NCI-H69 (cell line): Measurements from ENCODE around the gene TMEM147.
A peak's percentile ranks its signal among the peaks of the same experiment; 100 is the strongest.

Source experiments
- DNase-seq: peaks from one replicate; lab custom pipeline; 2025; lab: John Stamatoyannopoulos, UW

Gene TMEM147

GRCh38 chr19:35519291-35519690 is 26.1 kb upstream of the TMEM147 start:
- no peak for DNase-seq

DNA sequence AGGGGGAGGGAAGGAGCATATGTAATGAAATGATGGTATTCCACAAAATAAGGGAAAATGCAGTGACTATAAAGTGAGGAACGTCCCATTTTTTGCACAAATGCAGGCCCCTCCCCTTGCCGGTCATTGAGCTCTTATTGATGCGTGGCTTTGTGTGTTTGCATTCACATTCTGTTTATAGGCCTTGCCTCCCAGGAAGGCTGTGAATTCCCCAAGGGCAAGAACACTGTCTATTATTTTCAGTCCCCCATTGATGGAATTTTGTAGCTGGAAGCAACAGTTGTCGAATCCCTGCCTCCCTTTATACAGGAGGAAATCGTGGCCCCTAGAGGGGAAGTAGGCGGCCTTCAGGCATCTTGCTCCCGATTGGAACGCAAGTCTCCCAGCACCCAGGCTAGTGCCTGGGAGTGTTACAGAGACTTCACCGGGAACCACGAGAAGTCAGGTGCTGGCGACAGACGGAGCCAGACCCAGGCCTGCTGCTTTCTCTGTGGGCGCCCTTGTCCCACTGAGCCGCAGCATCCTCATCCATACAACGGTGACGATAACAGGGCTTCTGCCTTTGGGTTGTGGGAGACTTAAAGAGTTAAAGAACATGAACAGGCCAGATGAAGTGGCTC is 24.2 kb upstream of the TMEM147 start:
- DNase-seq: no peak

GRCh38 chr19:35522745-35523327 is 22.6 kb upstream of the TMEM147 start:
- peak; percentile 45 for DNase-seq

GRCh38 chr19:35524181-35524837 is 21.1 kb upstream of the TMEM147 start:
- DNase-seq: no peak

GRCh38 chr19:35525873-35526272 is 19.6 kb upstream of the TMEM147 start:
- no peak for DNase-seq

DNA sequence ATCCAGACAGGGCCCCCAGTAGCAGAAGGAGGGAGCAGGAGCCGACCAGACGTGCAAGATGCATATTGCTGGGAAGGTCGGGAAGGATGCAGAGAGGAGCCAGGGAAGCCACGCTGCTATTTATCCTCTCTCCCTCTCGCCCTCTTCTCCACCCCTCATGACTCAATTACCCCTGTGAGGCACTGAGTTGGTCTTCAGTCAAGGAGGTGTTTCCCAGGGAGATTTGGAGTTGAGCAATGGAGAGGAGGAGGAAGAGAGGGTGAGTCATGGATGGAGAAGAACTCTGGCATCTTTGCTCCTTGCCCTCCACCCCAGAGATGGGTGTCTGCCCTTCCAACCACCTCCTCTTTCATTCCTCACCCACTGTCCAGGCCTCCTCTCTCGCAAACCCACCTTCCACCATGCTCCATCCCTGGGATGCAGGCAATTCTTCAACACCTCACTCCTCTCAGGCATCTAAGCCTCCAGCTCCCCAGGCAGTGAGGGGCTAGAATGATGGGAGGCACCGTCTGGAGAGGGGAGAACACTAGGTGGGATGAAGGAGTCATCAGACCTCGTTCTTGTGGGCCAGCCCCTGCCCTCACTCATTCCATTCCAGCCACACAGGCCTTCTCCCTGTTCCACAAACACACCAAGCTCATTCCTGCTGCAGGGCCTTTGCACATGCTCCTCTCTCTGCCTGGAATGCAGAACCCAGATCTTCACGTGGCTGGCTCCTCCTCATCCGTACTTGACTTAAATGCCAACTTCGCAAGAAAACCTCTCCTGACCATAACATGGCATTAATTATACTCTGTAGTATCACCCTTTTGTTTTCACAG is 17.0 kb upstream of the TMEM147 start, which contains the start of gene SBSN:
TSS of gene SBSN (minus strand) at position 94 of the 821 bp plus-strand sequence. CDS start at position 64, 30 bp downstream.
- no peak for DNase-seq

GRCh38 chr19:35529241-35530218 is 15.9 kb upstream of the TMEM147 start:
- DNase-seq: peak; percentile 41

GRCh38 chr19:35531291-35531690 is 14.1 kb upstream of the TMEM147 start:
- DNase-seq: peak; percentile 87

DNA sequence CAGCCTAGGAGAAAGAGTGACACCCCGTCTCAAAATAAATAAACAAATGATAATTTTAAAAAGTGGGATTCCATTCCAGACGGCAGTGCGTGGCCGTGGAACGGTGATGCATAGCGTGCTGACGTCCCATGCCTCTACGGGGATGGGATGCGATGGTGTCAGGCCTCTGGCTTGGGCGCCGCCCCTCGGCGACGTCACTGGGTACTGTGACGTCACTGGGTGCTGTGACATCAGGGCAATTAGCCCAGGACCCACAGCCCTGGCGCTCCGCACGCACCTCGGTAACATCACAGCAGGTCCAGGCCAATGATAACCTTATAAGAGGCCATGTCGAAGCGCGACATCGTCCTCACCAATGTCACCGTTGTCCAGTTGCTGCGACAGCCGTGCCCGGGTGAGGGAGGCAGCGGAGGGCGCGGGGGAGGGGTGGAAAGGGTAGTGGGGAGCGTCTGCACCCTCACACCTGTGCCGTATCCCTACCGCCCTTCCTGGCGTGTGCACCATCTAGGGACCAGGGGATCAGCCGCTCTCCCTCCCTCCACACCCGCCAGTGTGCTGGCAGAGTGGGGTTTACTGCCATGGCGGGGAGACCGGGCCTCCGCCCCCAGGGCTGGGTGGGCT is 12.1 kb upstream of the TMEM147 start, which contains the start of gene GAPDHS:
TSS of gene GAPDHS (plus strand) at position 256 of the 621 bp plus-strand sequence. CDS start at position 328, 72 bp downstream.
- DNase-seq: no peak

GRCh38 chr19:35533822-35534392 is 11.5 kb upstream of the TMEM147 start:
- DNase-seq: no peak

- no peak for DNase-seq
Measured at GRCh38 chr19:35534803-35535480, 10.5 kb upstream of the TMEM147 start.

GRCh38 chr19:35539314-35539713 is 6.1 kb upstream of the TMEM147 start:
- no peak for DNase-seq

DNA sequence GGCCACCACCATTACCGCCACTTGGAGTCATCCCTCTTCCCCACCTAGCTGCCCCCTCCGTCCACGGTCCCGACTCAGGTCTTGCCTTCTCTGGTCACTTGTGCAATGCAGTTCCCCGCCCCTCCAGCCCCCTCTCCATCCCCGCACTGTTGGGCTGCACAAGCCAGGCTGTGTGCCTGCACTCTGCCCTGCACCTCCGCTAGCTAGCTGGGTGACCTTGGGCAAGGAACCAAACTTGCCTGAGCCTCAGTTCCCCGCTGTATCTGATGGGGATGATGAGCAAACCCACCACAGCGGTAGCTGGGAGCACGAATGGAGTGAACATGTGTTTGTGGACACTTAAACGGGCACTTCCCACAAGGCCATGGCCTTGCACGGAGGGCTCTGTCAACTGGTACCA is 5.6 kb upstream of the TMEM147 start:
- no peak for DNase-seq

DNA sequence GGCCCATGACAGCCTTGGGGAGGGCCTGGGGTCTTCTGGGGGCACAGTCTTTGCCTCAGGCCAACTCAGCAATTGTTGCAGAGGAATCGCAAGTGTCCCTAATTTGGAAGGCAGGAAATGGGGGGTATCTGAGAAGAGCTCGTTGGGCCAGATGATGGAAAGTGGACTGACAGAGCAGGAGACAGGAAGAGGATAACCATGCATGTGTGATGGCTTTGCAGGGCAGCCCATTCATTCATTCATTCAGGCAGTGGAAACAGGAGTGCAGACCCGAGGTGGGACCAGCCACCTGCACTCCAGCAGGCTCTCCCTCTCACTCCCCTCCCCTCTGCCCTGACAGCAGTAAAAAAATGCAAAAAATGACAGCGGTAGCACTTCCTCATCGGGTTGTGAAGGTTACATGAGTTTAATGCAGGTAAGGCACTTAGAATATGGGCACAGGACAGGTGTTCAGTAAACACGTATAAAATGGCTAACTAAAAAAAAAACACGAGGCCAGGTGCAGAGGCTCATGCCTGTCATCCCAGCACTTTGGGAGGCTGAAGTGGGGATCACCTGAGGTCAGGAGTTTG is 5.0 kb upstream of the TMEM147 start:
- no peak for DNase-seq

GRCh38 chr19:35542209-35542608 is 3.2 kb upstream of the TMEM147 start:
- DNase-seq: no peak

GRCh38 chr19:35543280-35544109 is 1.9 kb upstream of the TMEM147 start:
- DNase-seq: no peak

- DNase-seq: no peak
Measured at GRCh38 chr19:35544110-35544802, 1.2 kb upstream of the TMEM147 start.

DNA sequence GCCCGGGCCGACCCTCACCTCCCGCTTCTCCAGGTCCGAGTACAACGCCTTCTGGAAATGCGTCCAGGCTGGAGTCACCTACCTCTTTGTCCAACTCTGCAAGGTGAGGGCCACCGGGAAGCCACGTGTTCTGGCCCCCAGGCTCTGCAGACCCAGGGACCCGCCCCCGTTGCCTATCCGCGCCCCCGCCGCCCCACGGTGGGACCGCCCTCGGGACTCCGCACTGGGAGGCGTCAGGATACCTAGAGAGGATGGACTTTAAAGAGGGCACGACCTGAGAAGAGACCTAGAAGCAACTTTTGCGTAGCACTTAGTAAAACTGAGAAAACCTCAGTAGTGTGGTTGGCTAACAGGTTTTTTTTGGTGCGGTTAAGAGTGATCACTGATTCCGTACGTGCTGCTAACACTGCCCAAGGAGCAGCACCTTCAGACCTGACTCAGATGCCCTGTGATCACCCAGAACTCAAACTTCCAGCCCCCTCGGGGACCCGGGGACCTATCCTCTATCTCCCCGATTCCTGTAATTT is 492 bp downstream of the TMEM147 start:
- DNase-seq: peak; percentile 59
